ENCODE measurements around the gene NPEPPS.
A peak's percentile ranks its signal among the peaks of the same experiment; 100 is the strongest.

The NPEPPS gene

GRCh38 chr17:47628014-47628566, 97.2 kb downstream of the NPEPPS start:
- no peak for DNase-seq (ENCODE audit: low read depth in 2 of 2)

GRCh38 chr17:47629826-47630225, 98.9 kb downstream of the NPEPPS start:
- DNase-seq (ENCODE audit: low read depth in 2 of 2): no peak

GRCh38 chr17:47630614-47631013, 99.7 kb downstream of the NPEPPS start:
- no peak for DNase-seq (ENCODE audit: low read depth in 2 of 2)

- no peak for DNase-seq (ENCODE audit: low read depth in 2 of 2)
Observed at GRCh38 chr17:47632991-47633390, 102.1 kb downstream of the NPEPPS start.

GRCh38 chr17:47633996-47634395, 103.1 kb downstream of the NPEPPS start:
- no peak for DNase-seq (ENCODE audit: low read depth in 2 of 2)

- no peak for DNase-seq (ENCODE audit: low read depth in 2 of 2)
Observed at GRCh38 chr17:47634870-47635269, 104.0 kb downstream of the NPEPPS start.

- DNase-seq (ENCODE audit: low read depth in 2 of 2): no peak
Observed at GRCh38 chr17:47635734-47636133, 104.8 kb downstream of the NPEPPS start.

GRCh38 chr17:47636273-47637030, 105.5 kb downstream of the NPEPPS start:
- no peak for DNase-seq (ENCODE audit: low read depth in 2 of 2)

- DNase-seq (ENCODE audit: low read depth in 2 of 2): no peak
Observed at GRCh38 chr17:47638903-47639302, 108.0 kb downstream of the NPEPPS start.

GRCh38 chr17:47640076-47640475, 109.2 kb downstream of the NPEPPS start:
- no peak for DNase-seq (ENCODE audit: low read depth in 2 of 2)

GRCh38 chr17:47641202-47641601, 110.3 kb downstream of the NPEPPS start:
- no peak for DNase-seq (ENCODE audit: low read depth in 2 of 2)

- no peak for DNase-seq (ENCODE audit: low read depth in 2 of 2)
Observed at GRCh38 chr17:47643116-47643515, 112.2 kb downstream of the NPEPPS start.

- DNase-seq (ENCODE audit: low read depth in 2 of 2): no peak
Observed at GRCh38 chr17:47644324-47644723, 113.4 kb downstream of the NPEPPS start.

GRCh38 chr17:47649153-47649971, 118.5 kb downstream of the NPEPPS start, which contains the start of gene KPNB1:
KPNB1 (plus strand) TSS chr17:47649919; CDS start chr17:47650245, 326 bp downstream.
- peak; percentile 100 for DNase-seq (ENCODE audit: low read depth in 2 of 2)

GRCh38 chr17:47649972-47650524, 119.1 kb downstream of the NPEPPS start:
- no peak for DNase-seq (ENCODE audit: low read depth in 2 of 2)

- peak; percentile 93 to 94 for DNase-seq (ENCODE audit: low read depth in 2 of 2)
Observed at GRCh38 chr17:47650525-47651522, 119.9 kb downstream of the NPEPPS start.

- DNase-seq (ENCODE audit: low read depth in 2 of 2): no peak
Observed at GRCh38 chr17:47651704-47652103, 120.8 kb downstream of the NPEPPS start.

- no peak for DNase-seq (ENCODE audit: low read depth in 2 of 2)
Observed at GRCh38 chr17:47652570-47652969, 121.7 kb downstream of the NPEPPS start.

GRCh38 chr17:47653442-47653841, 122.5 kb downstream of the NPEPPS start:
- DNase-seq (ENCODE audit: low read depth in 2 of 2): no peak

- no peak for DNase-seq (ENCODE audit: low read depth in 2 of 2)
Observed at GRCh38 chr17:47654991-47655390, 124.1 kb downstream of the NPEPPS start.

GRCh38 chr17:47660064-47660492, 129.2 kb downstream of the NPEPPS start:
- DNase-seq (ENCODE audit: low read depth in 2 of 2): no peak

Measured in fibroblast of skin of left quadriceps (primary cell).